ENCODE results near the gene ITPK1. TPM values are rescaled to one million over a fixed set of nuclear protein-coding genes. Genes with fewer than 3 reads are reported as not detected.

The ITPK1 gene
- total RNA-seq, 4 donors from 2014 or later: 108 to 221 (median 138) TPM

DNA sequence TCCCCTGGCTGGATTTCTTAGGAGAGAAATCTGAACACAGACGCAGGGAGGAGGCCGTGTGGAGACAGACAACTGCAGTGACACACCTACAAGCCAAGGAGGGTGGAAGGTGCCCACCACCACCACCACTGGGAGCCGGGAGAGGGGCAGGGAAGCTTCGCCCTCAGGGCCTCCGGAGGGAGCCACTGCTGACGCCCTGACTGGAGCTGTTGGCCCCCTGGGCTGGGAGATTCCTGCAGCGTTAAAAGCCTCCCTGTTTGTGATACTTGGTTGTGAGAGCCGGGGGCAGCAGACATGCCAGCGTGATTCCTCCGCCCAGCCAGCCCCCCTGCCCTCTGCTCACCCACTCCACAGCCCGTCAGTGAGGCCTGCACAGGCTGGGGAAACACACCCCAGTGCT lies 120.8 kb downstream of the ITPK1 start:
- Histone ChIP-seq H3K36me3 (peaks cover 0 to 26% (median 11%) of the 10 kb centered on the region in 4 donors), H3K27ac (replicated peaks in 1 of 4) (peak overlapping the region; percentile 77 to 83 (median 80)), H3K27me3 (no peaks in the 10 kb centered on the region), H3K4me3 (no peak overlapping the region), H3K9me3 (no peaks in the 10 kb centered on the region), H3K4me1 (peaks cover 67 to 100% (median 96%) of the 10 kb centered on the region in 4 donors)
- intact Hi-C loops (cut with DNase I): no loop called here
- no peak for DNase-seq (ENCODE audit: extremely low spot score)
- TF ChIP-seq POLR2A (IDR thresholded peaks at IDR 0.05; ENCODE audit: low read depth) (no peak), EP300 (IDR thresholded peaks at IDR 0.05) (no peak), POLR2AphosphoS5 (IDR thresholded peaks at IDR 0.05) (no peak)
- TF ChIP-seq, protein P1, sequence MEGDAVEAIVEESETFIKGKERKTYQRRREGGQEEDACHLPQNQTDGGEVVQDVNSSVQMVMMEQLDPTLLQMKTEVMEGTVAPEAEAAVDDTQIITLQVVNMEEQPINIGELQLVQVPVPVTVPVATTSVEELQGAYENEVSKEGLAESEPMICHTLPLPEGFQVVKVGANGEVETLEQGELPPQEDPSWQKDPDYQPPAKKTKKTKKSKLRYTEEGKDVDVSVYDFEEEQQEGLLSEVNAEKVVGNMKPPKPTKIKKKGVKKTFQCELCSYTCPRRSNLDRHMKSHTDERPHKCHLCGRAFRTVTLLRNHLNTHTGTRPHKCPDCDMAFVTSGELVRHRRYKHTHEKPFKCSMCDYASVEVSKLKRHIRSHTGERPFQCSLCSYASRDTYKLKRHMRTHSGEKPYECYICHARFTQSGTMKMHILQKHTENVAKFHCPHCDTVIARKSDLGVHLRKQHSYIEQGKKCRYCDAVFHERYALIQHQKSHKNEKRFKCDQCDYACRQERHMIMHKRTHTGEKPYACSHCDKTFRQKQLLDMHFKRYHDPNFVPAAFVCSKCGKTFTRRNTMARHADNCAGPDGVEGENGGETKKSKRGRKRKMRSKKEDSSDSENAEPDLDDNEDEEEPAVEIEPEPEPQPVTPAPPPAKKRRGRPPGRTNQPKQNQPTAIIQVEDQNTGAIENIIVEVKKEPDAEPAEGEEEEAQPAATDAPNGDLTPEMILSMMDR (IDR thresholded peaks at IDR 0.05): no peak
- WGBS: 100% methylated on average over 2 of the region's 11 CpGs

DNA sequence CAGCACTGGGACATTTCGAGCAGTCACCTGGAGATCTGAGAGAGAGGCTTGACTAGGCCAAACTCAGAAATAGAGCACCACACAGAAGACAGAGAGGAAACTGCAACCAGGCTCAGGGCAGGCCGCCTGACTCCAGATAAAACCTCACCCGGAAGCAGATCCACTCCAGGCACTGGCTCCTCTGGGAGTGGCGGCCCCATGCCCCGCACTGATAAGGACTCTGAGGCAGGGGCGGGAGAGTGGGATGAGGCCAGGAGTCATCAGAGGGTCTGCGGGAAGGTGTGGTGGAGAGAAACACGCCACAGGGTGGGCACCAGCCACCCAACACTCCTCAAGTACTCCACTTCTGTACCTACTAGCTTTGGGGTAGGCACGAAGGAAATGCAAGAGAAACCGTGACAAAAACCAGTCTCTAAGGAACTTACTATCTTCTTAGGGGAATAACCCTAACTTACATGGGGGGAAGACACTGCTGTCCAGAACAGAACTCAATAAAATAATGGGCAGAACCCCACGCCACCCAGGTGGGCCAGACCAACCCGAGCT lies 121.5 kb downstream of the ITPK1 start:
- H3K27ac ChIP-seq (replicated peaks in 1 of 4): peak overlapping the region; percentile 77 to 83 (median 80)
- TF ChIP-seq, protein P1 (IDR thresholded peaks at IDR 0.05): no peak
- TF ChIP-seq POLR2AphosphoS5 (IDR thresholded peaks at IDR 0.05) (no peak), EP300 (IDR thresholded peaks at IDR 0.05) (no peak), POLR2A (IDR thresholded peaks at IDR 0.05; ENCODE audit: low read depth) (no peak)

GRCh38 chr14:92993302-92993701 lies 122.4 kb downstream of the ITPK1 start:
- 70% methylated on average over 7 of the region's 9 CpGs for WGBS
- intact Hi-C loops (cut with DNase I): no loop called here
- H3K9me3 ChIP-seq: no peaks in the 10 kb centered on the region
- TF ChIP-seq POLR2AphosphoS5 (IDR thresholded peaks at IDR 0.05) (peak; percentile 49 to 57), POLR2A (IDR thresholded peaks at IDR 0.05; ENCODE audit: low read depth) (no peak), EP300 (IDR thresholded peaks at IDR 0.05) (peak; percentile 27)
- TF ChIP-seq, protein P1 (IDR thresholded peaks at IDR 0.05): peak in 1 of 3 experiments; percentile 8
- no peak overlapping the region for H3K4me3 ChIP-seq
- peak overlapping the region; percentile 77 to 83 (median 80) for H3K27ac ChIP-seq (replicated peaks in 1 of 4)
- peaks cover 56 to 100% (median 88%) of the 10 kb centered on the region in 4 donors for H3K4me1 ChIP-seq
- no peaks in the 10 kb centered on the region for H3K27me3 ChIP-seq
- H3K36me3 ChIP-seq: peaks cover 0 to 26% (median 12%) of the 10 kb centered on the region in 4 donors
- DNase-seq (ENCODE audit: extremely low spot score): no peak

More for the DNA sequence above, 121.5 kb downstream of the ITPK1 start:
- Histone ChIP-seq H3K4me3 (no peak overlapping the region), H3K27me3 (no peaks in the 10 kb centered on the region), H3K9me3 (no peaks in the 10 kb centered on the region), H3K4me1 (peaks cover 64 to 100% (median 91%) of the 10 kb centered on the region in 4 donors), H3K36me3 (peaks cover 0 to 26% (median 12%) of the 10 kb centered on the region in 4 donors)
- DNase-seq (ENCODE audit: extremely low spot score): no peak
- WGBS: 92% methylated on average over 8 of the region's 12 CpGs
- intact Hi-C loops (cut with DNase I): no loop called here

DNA sequence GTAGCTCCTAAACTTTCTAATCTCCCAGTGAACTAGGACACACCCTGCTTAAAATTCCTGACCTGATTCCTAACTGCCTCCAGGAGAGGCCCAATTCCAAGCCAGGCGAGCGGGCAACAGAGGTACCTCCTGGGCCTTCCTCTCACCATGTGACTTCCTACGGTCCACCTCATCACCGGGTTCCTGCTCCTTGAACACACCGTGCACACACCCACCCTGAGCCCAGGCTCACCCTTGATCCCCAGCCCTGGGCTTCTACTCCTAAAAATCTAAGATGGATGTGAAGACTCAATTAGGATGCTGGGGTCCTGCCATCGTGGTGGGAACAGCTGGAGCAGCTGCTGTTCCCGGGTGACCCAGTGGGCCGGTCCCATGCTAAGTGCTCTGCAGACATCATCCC lies 124.2 kb downstream of the ITPK1 start:
- no peaks in the 10 kb centered on the region for H3K9me3 ChIP-seq
- H3K27ac ChIP-seq (replicated peaks in 1 of 4): peak overlapping the region in 2 of 4 donors; percentile 79 to 81
- TF ChIP-seq, protein P1 (IDR thresholded peaks at IDR 0.05): no peak
- TF ChIP-seq EP300 (IDR thresholded peaks at IDR 0.05) (no peak), POLR2AphosphoS5 (IDR thresholded peaks at IDR 0.05) (no peak), POLR2A (IDR thresholded peaks at IDR 0.05; ENCODE audit: low read depth) (no peak)
- H3K27me3 ChIP-seq: no peaks in the 10 kb centered on the region
- WGBS: 95% methylated on average over 8 of the region's 8 CpGs
- intact Hi-C loops (cut with DNase I): no loop called here
- H3K4me3 ChIP-seq: no peak overlapping the region
- peaks cover 61 to 100% (median 87%) of the 10 kb centered on the region in 4 donors for H3K4me1 ChIP-seq
- H3K36me3 ChIP-seq: peaks cover 0 to 22% (median 11%) of the 10 kb centered on the region in 4 donors
- DNase-seq (ENCODE audit: extremely low spot score): no peak

Measured in esophagus muscularis mucosa (tissue), 4 donors.